ENCODE measurements around the gene NPAS3. TPM values are rescaled to one million over a fixed set of nuclear protein-coding genes. Genes with fewer than 3 reads are reported as not detected.
A peak's percentile ranks its signal among the peaks of the same experiment; 100 is the strongest.

Gene NPAS3
- total and polyA plus RNA-seq, 2 donors (not counting 3 experiments of a cell fraction or from before 2014, with no cell fraction given), result 0.10 to 0.13 TPM

DNA sequence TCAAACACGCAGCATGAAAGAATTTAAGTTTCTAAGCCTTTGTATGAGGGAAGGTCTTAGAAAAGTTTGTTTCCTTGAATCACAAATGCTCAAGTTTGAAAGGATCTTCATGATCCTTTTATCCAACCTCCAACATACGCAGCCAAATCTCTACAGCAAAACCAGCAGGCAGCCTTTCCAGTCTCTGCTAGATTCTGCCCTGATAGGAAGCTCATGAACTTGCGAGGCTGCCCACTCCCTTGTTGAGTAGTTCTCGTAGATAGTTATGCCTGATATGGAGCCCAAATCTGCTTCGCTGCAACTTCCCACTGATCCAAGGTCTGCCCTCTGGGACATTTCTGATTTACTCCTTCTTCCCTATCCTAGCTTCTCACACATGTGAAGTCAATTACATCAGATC is 739.3 kb downstream of the NPAS3 start:
- no peak overlapping the region for H3K4me2 ChIP-seq (ENCODE audit: insufficient read depth, low read length)
- no peaks in the 10 kb centered on the region for H3K79me2 ChIP-seq (ENCODE audit: control insufficient read depth, insufficient read depth, low read length)
- H4K20me1 ChIP-seq (replicated peaks; ENCODE audit: control insufficient read depth, extremely low read depth, insufficient read depth, low read length), result no peaks in the 10 kb centered on the region
- H3K27ac ChIP-seq (ENCODE audit: insufficient read depth, low read depth, low read length), result no peak overlapping the region
- ChIA-PET POLR2A (interaction anchor here (0.6 kb wide), 1 partner anchor 17 kb away, joined by 4 read pairs; no protein-coding TSS in a partner anchor), CTCF (interaction anchor here (1.4 kb wide), 1 partner anchor 115 kb away, joined by 6 read pairs; no protein-coding TSS in a partner anchor)
- no peak overlapping the region for H3K4me3 ChIP-seq (replicated peaks in 1 of 3; ENCODE audit: insufficient read depth in 1 of 3, low read depth in 1 of 3, low read length in 3 of 3)
- no peak overlapping the region for H2AFZ ChIP-seq (ENCODE audit: low read depth, low read length)
- intact Hi-C loops (cut with micrococcal nuclease), result loop anchor here (2.0 kb wide), 1 partner anchor 31 kb away; no protein-coding TSS in a partner anchor
- H3K9ac ChIP-seq (replicated peaks; ENCODE audit: extremely low read depth, insufficient read depth, low read length), result no peak overlapping the region
- FAIRE-seq (no peak), DNase-seq (ENCODE audit: low read depth, low spot score) (no peak)
- dilution Hi-C loops (cut with MboI; ENCODE audit: extremely low pct_ligation_motif_present, low sequenced_read_pairs), result no loop called here
- peaks cover 20% of the 10 kb centered on the region for H3K4me1 ChIP-seq (ENCODE audit: control insufficient read depth, extremely low read depth, insufficient read depth, low read length)
- TF ChIP-seq MYC (IDR thresholded peaks at IDR 0.05; ENCODE audit: low read depth, low read length) (no peak), POLR2AphosphoS5 (IDR thresholded peaks at IDR 0.05; ENCODE audit: insufficient read depth, low read depth, low read length) (no peak), FOS (IDR thresholded peaks at IDR 0.05; ENCODE audit: borderline replicate concordance, insufficient read depth, low read length) (no peak), JUN (IDR thresholded peaks at IDR 0.05; ENCODE audit: borderline replicate concordance, insufficient read depth, insufficient read length, low read depth) (no peak)
- no peaks in the 10 kb centered on the region for H3K9me1 ChIP-seq (replicated peaks; ENCODE audit: control insufficient read depth, extremely low read depth, insufficient read depth, low read length)
- BruUV-seq (replicated peaks), result no TSS peak
- no peaks in the 10 kb centered on the region for H3K9me3 ChIP-seq (replicated peaks; ENCODE audit: control insufficient read depth, insufficient read depth, low read length)
- H3K36me3 ChIP-seq (ENCODE audit: control insufficient read depth in 2 of 2, extremely low read depth in 1 of 2, insufficient read depth in 2 of 2, low read length in 2 of 2), result no peaks in the 10 kb centered on the region
- no peaks in the 10 kb centered on the region for H3K27me3 ChIP-seq (ENCODE audit: control insufficient read depth in 2 of 2, insufficient read depth in 2 of 2, low read length in 2 of 2)

GRCh38 chr14:33679025-33679424 is 740.3 kb downstream of the NPAS3 start:
- TF ChIP-seq JUN (IDR thresholded peaks at IDR 0.05; ENCODE audit: borderline replicate concordance, insufficient read depth, insufficient read length, low read depth), result no peak
- TF ChIP-seq, protein P1, sequence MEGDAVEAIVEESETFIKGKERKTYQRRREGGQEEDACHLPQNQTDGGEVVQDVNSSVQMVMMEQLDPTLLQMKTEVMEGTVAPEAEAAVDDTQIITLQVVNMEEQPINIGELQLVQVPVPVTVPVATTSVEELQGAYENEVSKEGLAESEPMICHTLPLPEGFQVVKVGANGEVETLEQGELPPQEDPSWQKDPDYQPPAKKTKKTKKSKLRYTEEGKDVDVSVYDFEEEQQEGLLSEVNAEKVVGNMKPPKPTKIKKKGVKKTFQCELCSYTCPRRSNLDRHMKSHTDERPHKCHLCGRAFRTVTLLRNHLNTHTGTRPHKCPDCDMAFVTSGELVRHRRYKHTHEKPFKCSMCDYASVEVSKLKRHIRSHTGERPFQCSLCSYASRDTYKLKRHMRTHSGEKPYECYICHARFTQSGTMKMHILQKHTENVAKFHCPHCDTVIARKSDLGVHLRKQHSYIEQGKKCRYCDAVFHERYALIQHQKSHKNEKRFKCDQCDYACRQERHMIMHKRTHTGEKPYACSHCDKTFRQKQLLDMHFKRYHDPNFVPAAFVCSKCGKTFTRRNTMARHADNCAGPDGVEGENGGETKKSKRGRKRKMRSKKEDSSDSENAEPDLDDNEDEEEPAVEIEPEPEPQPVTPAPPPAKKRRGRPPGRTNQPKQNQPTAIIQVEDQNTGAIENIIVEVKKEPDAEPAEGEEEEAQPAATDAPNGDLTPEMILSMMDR (IDR thresholded peaks at IDR 0.05; ENCODE audit: extremely low read depth in 1 of 2, insufficient read depth in 1 of 2, low read depth in 1 of 2, low read length in 2 of 2), result no peak
- TF ChIP-seq MYC (IDR thresholded peaks at IDR 0.05; ENCODE audit: low read depth, low read length), result no peak
- H3K79me2 ChIP-seq (ENCODE audit: control insufficient read depth, insufficient read depth, low read length), result no peaks in the 10 kb centered on the region
- H4K20me1 ChIP-seq (replicated peaks; ENCODE audit: control insufficient read depth, extremely low read depth, insufficient read depth, low read length), result no peaks in the 10 kb centered on the region
- no peaks in the 10 kb centered on the region for H3K27me3 ChIP-seq (ENCODE audit: control insufficient read depth in 2 of 2, insufficient read depth in 2 of 2, low read length in 2 of 2)
- H3K27ac ChIP-seq (ENCODE audit: insufficient read depth, low read depth, low read length), result peak overlapping the region; percentile 78
- no peak for FAIRE-seq
- no peaks in the 10 kb centered on the region for H3K9me3 ChIP-seq (replicated peaks; ENCODE audit: control insufficient read depth, insufficient read depth, low read length)
- peak overlapping the region; percentile 84 for H3K4me2 ChIP-seq (ENCODE audit: insufficient read depth, low read length)
- no peaks in the 10 kb centered on the region for H3K9me1 ChIP-seq (replicated peaks; ENCODE audit: control insufficient read depth, extremely low read depth, insufficient read depth, low read length)
- ChIA-PET CTCF (interaction anchor here (1.4 kb wide), 1 partner anchor 114 kb away, joined by 6 read pairs; no protein-coding TSS in a partner anchor), POLR2A (no interaction called here)
- H3K4me3 ChIP-seq (replicated peaks in 1 of 3; ENCODE audit: insufficient read depth in 1 of 3, low read depth in 1 of 3, low read length in 3 of 3), result no peak overlapping the region
- intact Hi-C loops (cut with micrococcal nuclease), result loop anchor here (1.0 to 2.0 kb wide), 2 partner anchors 32 to 204 kb away; no protein-coding TSS in a partner anchor
- dilution Hi-C loops (cut with MboI; ENCODE audit: extremely low pct_ligation_motif_present, low sequenced_read_pairs), result no loop called here
- TSS peak; percentile 99 for BruUV-seq (replicated peaks)
- peaks cover 20% of the 10 kb centered on the region for H3K4me1 ChIP-seq (ENCODE audit: control insufficient read depth, extremely low read depth, insufficient read depth, low read length)
- H2AFZ ChIP-seq (ENCODE audit: low read depth, low read length), result peak overlapping the region; percentile 86
- peak overlapping the region; percentile 33 for H3K9ac ChIP-seq (replicated peaks; ENCODE audit: extremely low read depth, insufficient read depth, low read length)
- no peaks in the 10 kb centered on the region for H3K36me3 ChIP-seq (ENCODE audit: control insufficient read depth in 2 of 2, extremely low read depth in 1 of 2, insufficient read depth in 2 of 2, low read length in 2 of 2)
- DNase-seq (ENCODE audit: low read depth, low spot score), result no peak

All from endothelial cell of umbilical vein (primary cell).